Measurements from ENCODE around the gene GPATCH3. TPM values are rescaled to one million over a fixed set of nuclear protein-coding genes. Genes with fewer than 3 reads are reported as not detected.
A peak's percentile ranks its signal among the peaks of the same experiment; 100 is the strongest.

The GPATCH3 gene
- total RNA-seq, 1 experiment from 2014 or later: 11.5 TPM

DNA sequence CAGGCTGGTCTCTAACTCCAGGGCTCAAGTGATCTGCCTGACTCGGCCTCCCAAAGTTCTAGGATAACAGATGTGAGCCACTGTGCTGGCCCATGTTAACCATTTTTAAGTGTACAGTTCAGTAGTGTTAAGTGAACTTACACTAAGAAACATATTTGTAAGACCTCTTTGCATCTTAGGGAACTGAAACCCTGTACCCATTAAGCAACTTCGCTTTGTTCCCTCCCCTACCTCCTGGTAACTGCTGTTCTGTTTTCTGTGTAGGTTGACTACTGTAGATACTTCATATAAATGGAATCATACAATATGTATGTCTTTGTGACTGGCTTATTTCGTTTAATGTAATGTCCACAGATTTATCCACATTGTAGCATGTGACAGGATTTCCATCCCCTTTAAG lies 32.3 kb upstream of the GPATCH3 start:
- no peaks in the 10 kb centered on the region for H3K9me3 Mint-ChIP-seq (ENCODE audit: low read depth, unreplicated experiment)
- intact Hi-C loops (cut with micrococcal nuclease; ENCODE audit: unreplicated experiment): no loop called here
- DNase-seq: no peak
- CTCF ChIA-PET: no interaction called here
- H3K4me1 Mint-ChIP-seq (ENCODE audit: low read depth, unreplicated experiment): no peaks in the 10 kb centered on the region
- BruUV-seq (replicated peaks): no TSS peak
- H3K27ac Mint-ChIP-seq (ENCODE audit: unreplicated experiment): no peak overlapping the region
- no peak overlapping the region for H3K4me3 Mint-ChIP-seq (ENCODE audit: low read depth, unreplicated experiment)
- peaks cover 30% of the 10 kb centered on the region for H3K36me3 Mint-ChIP-seq (ENCODE audit: insufficient read depth, unreplicated experiment)
- no peaks in the 10 kb centered on the region for H3K27me3 Mint-ChIP-seq (ENCODE audit: unreplicated experiment)
- TF ChIP-seq, protein P1, sequence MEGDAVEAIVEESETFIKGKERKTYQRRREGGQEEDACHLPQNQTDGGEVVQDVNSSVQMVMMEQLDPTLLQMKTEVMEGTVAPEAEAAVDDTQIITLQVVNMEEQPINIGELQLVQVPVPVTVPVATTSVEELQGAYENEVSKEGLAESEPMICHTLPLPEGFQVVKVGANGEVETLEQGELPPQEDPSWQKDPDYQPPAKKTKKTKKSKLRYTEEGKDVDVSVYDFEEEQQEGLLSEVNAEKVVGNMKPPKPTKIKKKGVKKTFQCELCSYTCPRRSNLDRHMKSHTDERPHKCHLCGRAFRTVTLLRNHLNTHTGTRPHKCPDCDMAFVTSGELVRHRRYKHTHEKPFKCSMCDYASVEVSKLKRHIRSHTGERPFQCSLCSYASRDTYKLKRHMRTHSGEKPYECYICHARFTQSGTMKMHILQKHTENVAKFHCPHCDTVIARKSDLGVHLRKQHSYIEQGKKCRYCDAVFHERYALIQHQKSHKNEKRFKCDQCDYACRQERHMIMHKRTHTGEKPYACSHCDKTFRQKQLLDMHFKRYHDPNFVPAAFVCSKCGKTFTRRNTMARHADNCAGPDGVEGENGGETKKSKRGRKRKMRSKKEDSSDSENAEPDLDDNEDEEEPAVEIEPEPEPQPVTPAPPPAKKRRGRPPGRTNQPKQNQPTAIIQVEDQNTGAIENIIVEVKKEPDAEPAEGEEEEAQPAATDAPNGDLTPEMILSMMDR (IDR thresholded peaks at IDR 0.05; ENCODE audit: unreplicated experiment): no peak

DNA sequence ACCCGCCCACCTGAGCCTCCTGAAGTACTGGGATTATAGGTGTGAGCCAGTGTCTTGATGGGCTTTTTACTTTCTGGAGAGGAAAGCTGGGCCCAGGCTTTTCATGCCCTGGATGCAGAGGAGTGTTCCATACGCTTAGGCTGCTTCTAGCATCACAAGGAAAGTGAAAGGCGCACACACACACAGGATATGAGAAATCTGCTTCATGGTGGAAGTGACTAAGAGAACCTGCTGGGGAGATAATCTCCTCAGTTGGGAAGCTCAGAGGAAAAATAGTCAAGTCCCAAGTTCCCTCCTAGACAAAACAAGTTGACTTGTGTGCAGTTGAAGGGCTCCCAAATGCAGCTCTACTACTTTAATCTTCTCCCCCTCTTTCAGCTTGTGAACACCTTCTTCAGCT lies 23.4 kb upstream of the GPATCH3 start:
- no TSS peak for BruUV-seq (replicated peaks)
- H3K4me1 Mint-ChIP-seq (ENCODE audit: low read depth, unreplicated experiment): peaks cover 8% of the 10 kb centered on the region
- no peaks in the 10 kb centered on the region for H3K27me3 Mint-ChIP-seq (ENCODE audit: unreplicated experiment)
- TF ChIP-seq, protein P1 (IDR thresholded peaks at IDR 0.05; ENCODE audit: unreplicated experiment): no peak
- no peaks in the 10 kb centered on the region for H3K9me3 Mint-ChIP-seq (ENCODE audit: low read depth, unreplicated experiment)
- H3K27ac Mint-ChIP-seq (ENCODE audit: unreplicated experiment): no peak overlapping the region
- intact Hi-C loops (cut with micrococcal nuclease; ENCODE audit: unreplicated experiment): no loop called here
- DNase-seq: no peak
- peak overlapping the region; percentile 100 for H3K4me3 Mint-ChIP-seq (ENCODE audit: low read depth, unreplicated experiment)
- CTCF ChIA-PET: no interaction called here
- peaks cover 49% of the 10 kb centered on the region for H3K36me3 Mint-ChIP-seq (ENCODE audit: insufficient read depth, unreplicated experiment)

DNA sequence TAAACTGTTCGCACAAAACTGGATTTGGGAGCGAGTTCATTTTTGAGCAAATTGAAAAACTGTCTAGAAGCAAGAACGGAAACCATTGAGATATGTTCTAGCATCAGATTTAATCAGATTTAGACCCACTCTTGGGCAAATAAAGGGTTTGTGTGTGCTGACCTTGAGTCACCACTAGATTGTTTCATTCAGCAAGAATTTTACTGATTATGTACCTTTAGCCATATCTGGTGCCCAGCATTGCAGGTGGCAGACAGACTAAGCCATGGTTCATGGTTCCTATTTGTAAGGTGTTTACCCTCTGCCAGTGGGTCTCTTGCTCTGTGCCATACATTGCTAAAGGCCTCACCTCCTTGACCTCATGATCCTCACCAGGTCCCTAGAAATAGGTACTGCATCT lies 22.6 kb upstream of the GPATCH3 start:
- Mint-ChIP-seq H3K4me1 (ENCODE audit: low read depth, unreplicated experiment) (peaks cover 8% of the 10 kb centered on the region), H3K36me3 (ENCODE audit: insufficient read depth, unreplicated experiment) (peaks cover 49% of the 10 kb centered on the region), H3K9me3 (ENCODE audit: low read depth, unreplicated experiment) (no peaks in the 10 kb centered on the region), H3K27ac (ENCODE audit: unreplicated experiment) (peak overlapping the region; percentile 95), H3K27me3 (ENCODE audit: unreplicated experiment) (no peaks in the 10 kb centered on the region), H3K4me3 (ENCODE audit: low read depth, unreplicated experiment) (peak overlapping the region; percentile 100)
- CTCF ChIA-PET: no interaction called here
- no TSS peak for BruUV-seq (replicated peaks)
- TF ChIP-seq, protein P1 (IDR thresholded peaks at IDR 0.05; ENCODE audit: unreplicated experiment): no peak
- intact Hi-C loops (cut with micrococcal nuclease; ENCODE audit: unreplicated experiment): no loop called here
- no peak for DNase-seq

DNA sequence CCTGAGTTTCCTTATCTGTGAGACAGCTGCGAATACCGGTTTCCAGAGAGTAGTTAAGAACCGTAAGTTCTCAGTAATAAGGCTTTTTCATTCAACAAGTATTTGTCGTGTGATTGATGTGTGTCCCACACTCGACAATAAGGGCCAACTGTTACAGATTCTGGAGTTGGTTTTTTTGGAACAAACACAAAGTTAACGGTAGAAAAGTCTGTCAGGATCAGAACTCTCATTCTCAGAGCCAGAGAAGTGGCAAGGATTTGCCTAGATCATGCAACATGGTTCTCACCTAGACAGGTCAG lies 22.1 kb upstream of the GPATCH3 start:
- peaks cover 49% of the 10 kb centered on the region for H3K36me3 Mint-ChIP-seq (ENCODE audit: insufficient read depth, unreplicated experiment)
- no peak for DNase-seq
- TSS peak; percentile 71 for BruUV-seq (replicated peaks)

More for the DNA sequence above, 22.1 kb upstream of the GPATCH3 start:
- Mint-ChIP-seq H3K27me3 (ENCODE audit: unreplicated experiment) (no peaks in the 10 kb centered on the region), H3K4me1 (ENCODE audit: low read depth, unreplicated experiment) (peaks cover 8% of the 10 kb centered on the region), H3K4me3 (ENCODE audit: low read depth, unreplicated experiment) (peak overlapping the region; percentile 100), H3K27ac (ENCODE audit: unreplicated experiment) (peak overlapping the region; percentile 95), H3K9me3 (ENCODE audit: low read depth, unreplicated experiment) (no peaks in the 10 kb centered on the region)
- intact Hi-C loops (cut with micrococcal nuclease; ENCODE audit: unreplicated experiment): no loop called here
- TF ChIP-seq, protein P1 (IDR thresholded peaks at IDR 0.05; ENCODE audit: unreplicated experiment): no peak
- CTCF ChIA-PET: no interaction called here

Data from Calu3 (cell line).